GM21381 (cell line): Measurements from ENCODE around the gene SRRT.

ENCODE experiments used
- ATAC-seq: cut with Tn5 transposase; IDR thresholded peaks from one replicate; pipeline ENCODE4 v1.9.1; 2021; ENCODE audit warnings: mild to moderate bottlenecking, moderate library complexity; ENCODE audit not compliant: unreplicated experiment

Gene SRRT

GRCh38 chr7:100880645-100881044, 5.7 kb downstream of the SRRT start:
- ATAC-seq = no peak

- no peak for ATAC-seq
Measured at GRCh38 chr7:100881136-100881535, 6.2 kb downstream of the SRRT start.

- ATAC-seq = no peak
Measured at GRCh38 chr7:100882201-100882600, 7.3 kb downstream of the SRRT start.

GRCh38 chr7:100882785-100883526, 8.1 kb downstream of the SRRT start:
- ATAC-seq = no peak

- no peak for ATAC-seq
Measured at GRCh38 chr7:100884736-100885439, 10.0 kb downstream of the SRRT start.

- no peak for ATAC-seq
Measured at GRCh38 chr7:100885440-100886141, 10.7 kb downstream of the SRRT start.

GRCh38 chr7:100886142-100886935, 11.4 kb downstream of the SRRT start:
- no peak for ATAC-seq

GRCh38 chr7:100886936-100887515, 12.1 kb downstream of the SRRT start:
- no peak for ATAC-seq

- ATAC-seq = no peak
Measured at GRCh38 chr7:100887516-100888290, 12.8 kb downstream of the SRRT start.

- ATAC-seq = no peak
Measured at GRCh38 chr7:100888291-100888987, 13.5 kb downstream of the SRRT start.

GRCh38 chr7:100888988-100889750, 14.3 kb downstream of the SRRT start, which contains the start of gene UFSP1:
Gene UFSP1 (minus strand): TSS chr7:100889715. CDS start chr7:100889271, 444 bp downstream.
- ATAC-seq = peak; percentile 35

- ATAC-seq = no peak
Measured at GRCh38 chr7:100890653-100891567, 16.0 kb downstream of the SRRT start.

GRCh38 chr7:100891568-100892247, 16.8 kb downstream of the SRRT start:
- no peak for ATAC-seq

GRCh38 chr7:100892364-100893317, 17.7 kb downstream of the SRRT start:
- ATAC-seq = no peak

GRCh38 chr7:100893318-100893895, 18.5 kb downstream of the SRRT start:
- ATAC-seq = no peak
